Suprapubic skin (tissue), 4 donors: ENCODE data around the gene WNK1.

Experiments used
- CTCF ChIP-seq, 2 donors: fragments of 200-600 bp in 1 of 2; fragments of 450-650 bp in 1 of 2; sonication (generic) in 1 of 2; IDR thresholded peaks; one replicate each; pipeline ENCODE4 v1.5.1; 2016 to 2019; ENCODE audit warnings: antibody characterized with exemption in 2 of 2, mild to moderate bottlenecking in 1 of 2, moderate library complexity in 1 of 2
- EP300 ChIP-seq: sonication (generic); formaldehyde crosslinking; IDR thresholded peaks from one replicate; pipeline ENCODE4 v1.6.1; 2017; ENCODE audit warnings: antibody characterized with exemption
- POLR2A ChIP-seq, 2 donors: fragments of 450-650 bp; IDR thresholded peaks; one replicate each; pipeline ENCODE4 v1.6.1; 2017; ENCODE audit warnings: antibody characterized with exemption in 2 of 2, mild to moderate bottlenecking in 2 of 2, moderate library complexity in 2 of 2
- POLR2AphosphoS5 ChIP-seq, 3 donors: sonication (generic); formaldehyde crosslinking; IDR thresholded peaks; one replicate each; pipeline ENCODE4 v1.6.1; 2017; ENCODE audit warnings: antibody characterized with exemption in 3 of 3

DNA sequence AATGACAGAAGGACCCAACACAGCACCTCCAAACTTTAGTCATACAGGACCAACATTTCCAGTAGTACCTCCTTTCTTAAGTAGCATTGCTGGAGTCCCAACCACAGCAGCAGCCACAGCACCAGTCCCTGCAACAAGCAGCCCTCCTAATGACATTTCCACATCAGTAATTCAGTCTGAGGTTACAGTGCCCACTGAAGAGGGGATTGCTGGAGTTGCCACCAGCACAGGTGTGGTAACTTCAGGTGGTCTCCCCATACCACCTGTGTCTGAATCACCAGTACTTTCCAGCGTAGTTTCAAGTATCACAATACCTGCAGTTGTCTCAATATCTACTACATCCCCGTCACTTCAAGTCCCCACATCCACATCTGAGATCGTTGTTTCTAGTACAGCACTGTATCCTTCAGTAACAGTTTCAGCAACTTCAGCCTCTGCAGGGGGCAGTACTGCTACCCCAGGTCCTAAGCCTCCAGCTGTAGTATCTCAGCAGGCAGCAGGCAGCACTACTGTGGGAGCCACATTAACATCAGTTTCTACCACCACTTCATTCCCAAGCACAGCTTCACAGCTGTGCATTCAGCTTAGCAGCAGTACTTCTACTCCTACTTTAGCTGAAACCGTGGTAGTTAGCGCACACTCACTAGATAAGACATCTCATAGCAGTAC, 132.5 kb downstream of the WNK1 start:
- TF ChIP-seq POLR2A (IDR thresholded peaks at IDR 0.05) (no peak), CTCF (IDR thresholded peaks at IDR 0.05) (no peak), EP300 (no peak), POLR2AphosphoS5 (IDR thresholded peaks at IDR 0.05) (no peak)
